SK-MEL-5 (cell line): ENCODE data around the gene SATL1. TPM values are rescaled to one million over a fixed set of nuclear protein-coding genes. Genes with fewer than 3 reads are reported as not detected.
"Not testable (repeated sequence)": the region's sequence is repeated elsewhere in the genome, so short reads cannot be mapped to it uniquely, and the experiment has no call there.

Experiments
- DNase-seq: peaks from one replicate; pipeline ENCODE4 v3.0.0-alpha.2; 2016; ENCODE audit warnings: low read depth, low spot score
- in situ Hi-C: cut with HindIII; loops from 2 replicates; pipeline ENCODE4 v1.10.0; 2016; ENCODE audit warnings: low sequenced_read_pairs, high pct_unique_total_duplicates, low pct_unique_long_range_greater_than_20kb
- polyA plus RNA-seq, 2 experiments: library from polyadenylated mRNA; depleted of rRNA; stranded (reverse); fragments of >200 nt; gene quantifications; 2 replicates each; pipeline ENCODE4 v1.2.3, GENCODE V29; 2015
- total RNA-seq: library from RNA; depleted of rRNA; stranded (reverse); fragments of >200 nt; shearing (Covaris generic); gene quantifications from 2 replicates; pipeline ENCODE4 v1.2.3, GENCODE V29; 2014; rRNA removed

Gene SATL1, protein sequence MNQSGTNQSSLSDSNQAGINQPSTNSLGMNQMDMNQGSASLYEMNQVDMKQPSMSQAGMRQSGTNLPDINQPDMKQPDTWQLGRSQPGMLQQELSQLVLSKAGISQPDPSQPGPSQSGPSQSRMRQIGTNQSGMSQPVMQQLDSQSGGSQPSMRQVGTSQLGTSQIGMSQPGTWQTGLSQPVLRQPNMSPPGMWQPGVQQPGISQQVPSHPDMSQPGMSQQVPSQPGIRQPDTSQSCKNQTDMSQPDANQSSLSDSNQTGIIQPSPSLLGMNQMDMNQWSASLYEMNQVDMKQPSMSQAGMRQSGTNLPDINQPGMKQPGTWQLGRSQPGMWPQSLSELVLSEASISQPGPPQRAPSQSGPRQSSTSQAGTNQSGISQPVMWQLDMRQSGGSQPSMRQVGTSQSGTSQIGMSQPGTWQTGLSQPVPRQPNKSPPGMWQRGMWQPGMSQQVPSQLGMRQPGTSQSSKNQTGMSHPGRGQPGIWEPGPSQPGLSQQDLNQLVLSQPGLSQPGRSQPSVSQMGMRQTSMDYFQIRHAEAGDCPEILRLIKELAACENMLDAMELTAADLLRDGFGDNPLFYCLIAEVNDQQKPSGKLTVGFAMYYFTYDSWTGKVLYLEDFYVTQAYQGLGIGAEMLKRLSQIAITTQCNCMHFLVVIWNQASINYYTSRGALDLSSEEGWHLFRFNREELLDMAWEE
- 0.05 TPM in 1 of 2 replicates, not detected in the other for total RNA-seq
- 0.08 TPM in 1 of 2 replicates, not detected in the other for polyA plus RNA-seq (2015; cell fraction: cytosol; rRNA removed)
- not detected in 2 replicates for polyA plus RNA-seq (2015; cell fraction: nucleus; rRNA removed)

DNA sequence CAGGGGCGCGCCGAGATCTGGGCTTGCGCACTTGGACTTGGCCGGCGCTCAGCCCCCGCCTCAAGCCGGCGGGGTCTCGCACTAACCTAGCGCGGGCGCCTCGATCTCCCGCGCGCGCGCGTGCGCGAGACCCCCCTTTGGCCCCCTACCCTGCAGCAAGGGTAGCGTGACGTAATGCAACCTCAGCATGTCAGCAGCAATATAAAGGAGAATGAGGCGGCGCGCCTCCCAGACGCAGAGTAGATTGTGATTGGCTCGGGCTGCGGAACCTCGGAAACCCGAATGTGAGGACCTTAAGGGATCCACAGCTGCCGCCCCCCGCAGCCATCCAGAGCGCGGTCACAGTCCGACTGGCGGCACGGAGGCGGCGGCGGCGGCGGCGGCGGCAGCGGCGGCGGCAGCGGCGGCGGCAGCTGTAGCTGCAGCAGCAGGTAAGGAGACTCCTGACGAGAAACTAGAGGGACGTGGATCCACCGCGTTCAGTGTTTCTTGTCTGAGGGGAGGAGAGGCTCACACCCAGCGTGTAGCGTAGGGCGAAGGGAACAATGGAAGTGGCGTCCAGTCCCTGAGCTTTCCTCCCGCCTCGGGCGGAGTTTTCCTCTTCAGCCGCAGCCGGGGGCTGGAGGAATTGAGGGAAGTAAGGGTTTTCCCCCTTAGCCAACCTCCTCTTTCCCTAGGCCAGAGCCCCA lies at the start of gene SATL1, which contains the start of gene ZNF711:
TSS of gene SATL1 (minus strand) at position 19 of the 689 bp plus-strand sequence. CDS start 134,811 bp downstream, outside the sequence.
TSS of gene ZNF711 (plus strand) at position 231 of the 689 bp plus-strand sequence. CDS start 3,582 bp downstream, outside the sequence.
- in situ Hi-C loops: no loop called here
- DNase-seq: peak; percentile 44

DNA sequence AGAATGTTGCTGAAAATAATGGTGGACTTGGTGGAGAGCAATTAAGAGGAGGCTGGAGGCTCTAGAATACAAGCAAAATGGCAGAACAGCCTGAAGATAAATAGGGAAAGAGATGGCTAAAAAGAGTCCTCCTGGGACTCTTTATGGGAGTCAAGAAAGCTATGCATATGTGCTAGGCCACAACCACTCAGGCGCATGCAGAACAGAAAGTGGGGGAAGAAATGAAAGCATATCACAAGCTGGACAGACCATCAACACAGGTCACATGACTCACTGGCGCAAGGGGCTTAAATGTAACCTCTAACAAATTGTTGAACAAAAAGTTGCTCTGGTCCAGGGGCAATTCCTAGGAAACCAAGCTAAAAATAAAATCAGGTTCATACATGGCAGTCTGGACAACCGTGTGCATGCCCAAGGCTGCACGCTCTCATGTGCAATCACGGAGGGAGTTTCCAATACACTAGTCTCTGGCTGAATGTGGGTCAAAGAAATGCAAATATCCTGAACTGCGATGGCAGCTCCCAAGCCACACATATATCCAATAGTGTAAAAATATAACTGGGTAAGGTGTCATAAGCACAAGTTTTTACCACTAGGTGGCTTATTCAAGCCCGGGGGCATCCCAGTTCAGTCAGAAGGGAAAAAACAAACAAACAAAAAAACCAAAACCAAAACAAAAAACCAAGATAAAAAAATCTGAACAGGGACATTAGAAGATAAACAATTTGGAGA lies 45.6 kb upstream of the SATL1 start:
- DNase-seq: peak; percentile 19
- in situ Hi-C loops: no loop called here

DNA sequence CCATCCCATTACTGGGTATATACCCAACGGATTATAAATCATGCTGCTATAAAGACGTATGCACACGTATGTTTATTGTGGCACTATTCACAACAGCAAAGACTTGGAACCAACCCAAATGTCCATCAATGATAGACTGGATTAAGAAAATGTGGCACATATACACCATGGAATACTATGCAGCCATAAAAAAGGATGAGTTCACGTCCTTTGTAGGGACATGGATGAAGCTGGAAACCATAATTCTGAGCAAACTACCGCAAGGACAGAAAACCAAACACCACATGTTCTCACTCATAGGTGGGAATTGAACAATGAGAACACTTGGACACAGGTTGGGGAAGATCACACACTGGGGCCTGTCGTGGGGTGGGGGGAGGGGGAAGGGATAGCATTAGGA lies 41.7 kb upstream of the SATL1 start:
- in situ Hi-C loops, DNase-seq: not testable (repeated sequence)

DNA sequence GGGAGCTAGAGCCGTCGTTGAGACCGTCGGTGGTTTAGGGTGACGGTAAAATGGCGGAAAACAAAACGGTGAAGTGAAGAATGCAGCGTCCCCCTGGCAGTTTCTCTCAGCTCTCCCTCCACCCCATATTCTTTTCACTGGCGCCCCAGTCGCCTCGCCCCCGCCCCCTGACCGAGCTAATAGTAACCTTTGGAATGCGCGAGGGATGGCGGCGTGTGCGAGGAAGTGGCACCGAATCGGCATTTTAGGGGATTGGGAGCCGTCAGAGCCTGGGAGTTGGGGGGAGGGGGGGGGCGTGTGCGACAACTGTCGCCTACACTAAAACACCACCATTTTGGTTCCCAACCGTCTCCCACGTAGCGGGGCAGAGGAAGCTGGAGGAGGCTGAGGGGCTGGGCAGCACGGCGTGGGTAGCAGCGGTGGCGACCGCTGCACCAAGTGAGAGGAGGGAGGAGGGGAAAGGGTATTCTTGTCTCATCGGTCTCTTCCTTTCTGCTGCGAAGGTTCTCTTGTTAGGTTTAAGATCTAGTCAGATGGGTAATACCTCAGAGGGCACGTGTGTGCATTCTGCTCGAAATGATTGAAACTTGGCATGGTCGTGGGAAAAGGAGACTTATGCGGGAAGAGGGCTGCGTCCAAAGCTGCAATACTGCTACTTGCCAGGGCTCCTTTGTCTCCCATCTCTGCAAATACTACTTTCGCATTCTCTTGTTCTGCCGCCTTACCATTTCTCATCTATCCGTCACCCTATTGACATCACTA lies 1.1 kb upstream of the SATL1 start:
- in situ Hi-C loops: no loop called here
- peak; percentile 13 for DNase-seq

DNA sequence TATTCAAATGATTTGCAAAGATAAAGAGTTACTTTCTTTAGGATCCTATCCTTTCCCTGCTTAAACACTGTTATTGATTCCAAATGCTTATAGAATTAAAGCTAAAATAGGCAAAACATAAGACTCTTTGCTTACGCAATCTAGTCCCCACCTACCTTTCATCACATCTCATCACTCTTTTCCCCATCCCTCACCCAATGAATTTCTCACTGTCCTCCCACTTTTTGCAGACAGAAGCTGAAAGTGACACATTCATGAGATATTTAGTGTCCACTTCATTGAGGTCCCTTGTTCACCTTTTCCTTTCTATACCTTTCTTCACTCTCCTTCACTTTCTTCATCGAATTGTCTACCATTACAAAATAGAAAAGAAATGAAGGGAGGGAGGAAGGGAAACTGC lies 424 bp downstream of the SATL1 start:
- DNase-seq: no peak
- in situ Hi-C loops: no loop called here

DNA sequence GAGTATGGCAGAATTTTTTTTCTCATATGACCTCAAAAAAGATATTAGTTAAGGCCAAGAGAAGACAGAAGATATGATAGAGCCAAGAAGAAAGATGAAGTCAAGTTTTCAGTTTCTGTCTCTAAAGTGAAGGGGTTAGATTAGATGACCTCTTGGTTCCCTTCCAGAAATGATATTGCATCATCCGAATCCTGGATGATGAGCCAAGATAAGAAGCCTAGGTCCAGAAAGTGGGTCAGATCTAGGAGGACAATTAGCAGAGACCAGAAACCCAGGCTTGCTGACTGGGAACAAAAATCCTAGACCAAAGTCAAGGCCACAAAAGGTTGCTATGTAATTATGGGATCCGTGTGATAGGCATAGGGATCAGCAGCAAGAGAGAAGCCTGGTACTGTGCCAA lies 20.2 kb downstream of the SATL1 start:
- in situ Hi-C loops: no loop called here
- no peak for DNase-seq

DNA sequence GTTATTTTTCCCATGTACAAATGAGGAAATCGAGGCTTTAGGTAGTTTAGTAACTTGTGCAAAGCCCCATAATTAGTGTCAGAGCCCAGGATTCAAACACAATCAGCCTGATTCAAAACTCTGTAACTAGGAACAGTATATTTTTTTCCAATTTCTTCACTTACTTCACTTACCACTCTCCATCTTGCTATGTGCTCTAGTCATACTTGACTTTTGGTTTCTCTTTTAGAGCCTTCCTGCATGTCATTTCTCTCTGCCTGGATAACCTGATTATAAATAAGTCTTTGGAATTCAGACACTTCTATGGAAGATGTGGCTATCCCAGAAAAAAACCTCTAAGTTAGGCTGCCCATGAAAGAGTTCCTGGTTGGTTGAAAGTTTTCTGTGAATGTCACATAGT lies 22.2 kb downstream of the SATL1 start:
- no peak for DNase-seq
- in situ Hi-C loops: no loop called here

DNA sequence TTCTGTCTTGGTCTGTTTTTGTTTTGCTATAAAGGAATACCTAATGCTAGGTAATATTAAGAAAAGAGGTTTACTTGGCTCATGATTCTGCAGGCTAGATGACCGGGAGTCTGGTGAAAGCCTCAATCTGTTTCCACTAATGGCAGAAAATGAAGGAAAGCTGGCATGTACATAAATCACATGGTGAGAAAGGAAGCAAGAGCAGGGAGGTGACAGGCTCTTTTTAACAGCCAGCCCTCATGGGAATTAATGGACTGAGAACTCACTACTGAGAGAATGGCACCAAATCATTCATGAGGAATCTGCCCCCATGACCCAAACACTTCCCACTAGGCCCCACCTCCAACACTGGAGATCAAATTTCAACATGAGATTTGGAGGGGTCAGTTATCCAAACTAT lies 27.6 kb downstream of the SATL1 start:
- DNase-seq: no peak
- in situ Hi-C loops: no loop called here

DNA sequence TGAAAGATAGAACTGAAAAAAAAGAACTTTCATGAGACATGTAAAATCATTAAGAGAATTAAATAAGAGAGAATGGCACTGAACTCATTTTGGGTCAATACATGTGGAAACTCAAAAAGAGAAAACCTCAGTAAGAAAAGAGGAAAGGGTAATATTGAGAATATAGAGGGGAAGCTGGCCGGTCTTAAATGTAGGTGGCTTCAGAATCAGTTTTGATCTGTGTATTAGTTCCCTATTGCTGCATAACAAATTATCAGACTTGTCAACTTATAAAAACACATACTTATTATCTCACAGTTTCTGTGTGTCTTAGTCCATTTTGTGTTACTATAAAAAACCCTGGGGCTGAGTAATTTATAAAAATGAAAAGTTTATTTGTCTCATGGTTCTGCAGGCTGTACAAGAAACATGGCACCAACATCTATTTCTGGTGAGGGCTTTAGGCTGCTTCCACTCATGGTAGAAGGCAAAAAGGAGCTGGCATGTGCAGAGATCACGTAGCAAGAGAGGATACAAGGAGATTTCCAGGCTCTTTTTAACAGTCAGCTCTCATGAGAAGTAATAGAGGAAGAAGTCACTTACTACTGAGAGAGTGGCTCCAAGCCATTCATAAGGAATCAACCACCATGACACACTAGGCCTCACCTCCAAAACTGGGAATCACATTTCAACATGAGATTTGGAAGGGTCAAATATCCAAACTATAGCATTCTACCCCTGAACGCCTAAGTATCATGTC lies 29.6 kb downstream of the SATL1 start:
- no peak for DNase-seq
- in situ Hi-C loops: no loop called here

DNA sequence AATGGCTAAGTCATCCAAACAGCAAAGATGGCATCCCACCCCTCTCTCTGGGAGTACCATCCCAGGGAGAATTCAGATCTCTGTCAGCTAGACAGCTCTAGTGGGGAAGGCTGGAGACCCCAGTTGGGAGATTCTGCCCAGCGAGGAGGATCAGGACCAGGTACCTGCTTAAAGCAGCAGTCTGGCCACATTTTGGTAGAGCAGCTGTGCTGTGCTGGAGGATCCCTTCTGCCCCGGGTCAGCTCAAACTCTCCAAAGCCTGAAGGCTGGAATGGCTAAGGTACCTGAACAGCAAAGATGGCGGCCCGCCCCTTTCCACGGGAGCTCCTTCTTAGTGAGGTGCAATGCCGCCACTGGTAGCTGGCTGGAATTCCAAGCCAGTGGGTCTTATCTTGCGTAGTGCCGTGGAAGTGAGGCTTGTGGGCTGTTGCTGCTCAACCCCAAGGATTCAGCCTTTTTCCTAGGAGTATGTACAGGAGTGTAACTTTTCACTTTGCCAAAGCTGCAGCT lies 40.1 kb downstream of the SATL1 start:
- no peak for DNase-seq
- in situ Hi-C loops: no loop called here

DNA sequence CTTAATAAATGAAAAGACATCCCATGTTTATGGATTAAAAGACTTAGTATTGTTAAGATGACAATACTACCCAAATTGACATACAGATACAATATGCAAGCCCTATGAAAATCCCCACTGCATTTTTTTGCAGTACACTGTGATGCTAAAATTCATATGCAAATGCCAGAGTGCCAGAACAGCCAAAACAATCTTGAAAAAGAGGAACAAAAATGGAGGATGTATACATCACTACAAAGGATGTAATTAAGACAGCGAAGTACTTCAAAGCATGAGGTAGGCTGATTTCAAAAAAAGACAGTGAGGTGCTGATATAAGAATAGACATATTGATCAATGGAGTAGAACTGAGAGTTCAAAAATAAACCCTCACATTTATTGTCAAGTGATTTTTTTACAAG lies 47.3 kb downstream of the SATL1 start:
- in situ Hi-C loops: no loop called here
- no peak for DNase-seq

DNA sequence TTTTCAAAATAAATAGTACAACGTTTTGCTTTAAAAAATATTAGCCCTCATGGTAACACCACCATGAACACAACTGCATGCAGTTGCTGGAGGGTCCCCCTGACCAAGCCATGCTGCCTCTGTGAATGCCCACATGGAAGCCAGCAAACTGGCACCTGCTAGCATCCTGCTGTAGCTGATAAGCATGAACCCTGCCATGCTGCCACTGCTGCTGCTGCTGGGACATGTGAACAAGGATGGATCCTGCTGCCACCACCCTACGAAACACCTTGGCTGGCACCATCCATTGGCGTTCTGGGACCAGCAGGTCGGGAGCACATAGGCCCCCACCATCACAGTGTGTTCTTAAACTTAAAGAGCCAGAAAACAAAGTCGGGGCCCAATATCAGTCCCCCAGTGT lies 83.9 kb downstream of the SATL1 start:
- in situ Hi-C loops: no loop called here
- DNase-seq: no peak

DNA sequence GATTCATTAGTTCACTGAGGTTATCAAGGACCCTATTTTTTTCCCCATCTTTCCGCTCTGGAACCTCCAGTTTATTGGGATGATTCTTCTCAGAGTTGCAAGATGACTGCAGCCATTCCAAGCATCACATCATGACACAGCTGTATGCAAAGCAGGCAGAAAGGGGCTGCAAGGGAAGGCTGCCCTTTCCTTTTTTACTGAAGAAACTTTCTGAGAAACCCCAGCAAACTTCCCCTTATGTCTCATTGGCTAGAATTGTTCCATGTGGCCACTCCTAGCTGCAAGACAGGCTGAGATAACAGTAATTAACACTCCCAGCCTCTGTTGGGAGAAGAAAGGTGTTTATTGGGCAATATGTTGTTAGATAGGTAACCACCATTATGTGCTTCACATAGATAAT lies 102.6 kb downstream of the SATL1 start:
- DNase-seq: no peak
- in situ Hi-C loops: no loop called here

DNA sequence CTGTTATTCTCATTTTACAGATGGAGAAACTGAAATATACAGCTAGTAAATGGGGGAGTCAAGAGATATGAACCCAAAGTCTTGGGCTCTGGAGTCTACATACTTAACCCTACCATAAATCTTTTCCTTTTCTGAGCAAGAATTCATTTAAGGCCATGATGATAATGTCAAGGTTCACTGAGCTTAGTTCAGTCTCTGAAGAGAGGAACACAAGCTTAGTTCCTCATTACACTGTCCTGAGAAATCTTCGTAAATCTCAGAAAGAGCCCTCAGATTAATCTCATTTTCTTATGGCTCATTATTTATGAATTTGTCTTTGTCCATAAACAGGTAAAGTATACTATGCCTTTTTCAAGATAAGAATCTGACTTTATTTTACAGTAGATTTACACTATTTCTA lies 104.2 kb downstream of the SATL1 start:
- in situ Hi-C loops: no loop called here
- DNase-seq: no peak

DNA sequence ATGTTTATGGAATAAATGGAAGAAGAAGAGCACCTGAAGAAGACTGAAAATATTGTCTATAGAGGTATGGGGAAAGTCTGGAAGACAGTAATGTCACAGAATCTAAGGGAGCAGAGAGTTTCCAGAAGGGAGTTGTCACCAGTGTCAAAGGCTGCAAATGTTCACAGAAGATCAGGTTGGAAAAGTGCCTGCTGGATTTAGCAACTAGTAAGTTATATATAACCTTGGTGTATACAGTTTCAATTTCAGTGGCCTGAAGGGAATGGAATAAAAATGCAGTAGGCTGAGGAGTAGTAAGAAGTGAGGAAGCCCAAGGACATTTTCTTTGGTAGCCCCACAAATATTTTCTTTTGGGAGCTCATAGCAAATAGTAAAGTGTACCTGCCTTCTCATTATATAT lies 107.2 kb downstream of the SATL1 start:
- DNase-seq: no peak
- in situ Hi-C loops: no loop called here

DNA sequence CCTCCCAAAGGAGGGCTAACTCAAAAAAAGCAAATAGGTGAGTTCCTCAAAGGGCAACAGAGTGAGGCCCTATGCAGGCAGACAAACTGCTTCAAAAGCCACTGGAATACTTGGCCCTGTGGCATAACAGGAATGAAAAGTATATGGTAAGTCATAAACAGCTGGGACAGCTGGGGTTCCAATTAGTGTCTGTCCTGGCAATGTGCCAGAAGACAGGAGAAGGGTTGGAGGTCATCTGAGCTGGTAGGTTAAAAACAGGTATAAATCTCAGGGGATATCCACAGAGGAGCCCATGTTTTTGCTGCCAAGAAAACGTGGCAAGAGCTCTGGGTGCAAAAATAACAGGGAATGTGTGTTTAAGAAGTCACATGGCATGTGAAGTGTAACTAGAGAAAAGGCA lies 128.3 kb downstream of the SATL1 start:
- in situ Hi-C loops: no loop called here
- no peak for DNase-seq
